Measurements from ENCODE around the gene THRB. TPM values are rescaled to one million over a fixed set of nuclear protein-coding genes. Genes with fewer than 3 reads are reported as not detected.

The THRB gene
- total RNA-seq: 0.18 TPM in 1 of 2 replicates, not detected in the other
- polyA plus RNA-seq: 0.06 and 0.13 TPM in 2 replicates
- 0.04 TPM in 2 replicates for polyA plus RNA-seq (2011; cell fraction: cytosol; rRNA removed)
- 0.04 and 0.11 TPM in 2 replicates for polyA plus RNA-seq (2011; cell fraction: nucleus; rRNA removed)
- 0.08 and 0.17 TPM in 2 replicates for polyA plus RNA-seq (2012)
- polyA minus RNA-seq: 0.25 and 0.41 TPM in 2 replicates
- 2.7 TPM for polyA minus RNA-seq (2011; cell fraction: cytosol; rRNA and poly(A)+ RNA removed)
- 0.14 and 0.19 TPM in 2 replicates for polyA minus RNA-seq (2011; cell fraction: nucleus; rRNA and poly(A)+ RNA removed)
- Bru-seq, nascent RNA: percentile 13 among the genes with signal in this experiment
- percentile 7 among the genes with signal in this experiment for BruChase-seq, experiment 1, labeled RNA remaining after a 6-hour chase
- BruChase-seq, experiment 2, labeled RNA remaining after a 2-hour chase: percentile 9 among the genes with signal in this experiment
- long read RNA-seq: 0 reads

DNA sequence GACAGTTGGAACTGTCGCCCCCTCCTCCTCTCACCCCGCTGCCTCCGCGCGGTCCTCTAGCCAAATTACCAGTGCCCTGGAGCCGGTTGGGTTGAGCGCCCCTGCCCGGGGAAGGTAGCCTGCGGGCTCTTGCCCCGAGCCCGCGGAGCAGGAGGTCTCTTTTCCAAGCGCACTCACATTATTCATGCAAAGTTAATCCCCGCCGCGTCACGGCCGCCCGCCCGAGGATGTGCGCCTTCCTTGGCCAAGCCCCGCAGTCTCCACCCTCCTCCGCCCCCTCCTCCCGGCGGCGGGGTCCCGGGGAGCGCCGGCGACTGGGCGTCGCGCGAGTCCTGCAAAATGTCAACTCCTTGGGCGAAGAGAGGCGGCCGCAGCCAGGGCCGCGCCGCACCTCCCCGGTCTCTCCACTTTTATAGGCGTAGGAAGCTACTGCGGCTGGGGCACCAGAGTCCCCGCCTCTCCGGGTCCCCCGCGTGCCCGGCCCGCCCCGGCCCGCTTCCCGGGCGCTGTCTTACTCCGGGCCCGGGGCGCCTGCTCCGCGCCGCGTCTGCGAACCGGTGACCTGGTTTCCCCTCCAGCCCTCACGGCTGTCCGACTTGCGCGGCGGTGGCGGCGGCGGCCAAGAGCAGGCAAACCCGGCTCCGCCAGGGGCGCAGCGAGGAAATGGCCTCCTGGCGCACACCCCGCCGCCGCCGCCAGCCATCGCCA lies at the start of gene THRB:
Gene THRB, minus strand, starts transcription at position 233 of the 708 bp plus-strand sequence.
- no peaks in the 10 kb centered on the region for H3K36me3 ChIP-seq (ENCODE audit: control insufficient read depth in 2 of 2, extremely low read depth in 1 of 2, insufficient read depth in 2 of 2, low read length in 2 of 2)
- no peaks in the 10 kb centered on the region for H4K20me1 ChIP-seq (replicated peaks; ENCODE audit: control insufficient read depth, extremely low read depth, insufficient read depth, low read length)
- ChIA-PET CTCF (interaction anchor here (1.0 to 4.1 kb wide), 6 partner anchors 10 to 309 kb away, joined by 3 to 33 read pairs (median 4); no protein-coding TSS in a partner anchor), POLR2A (no interaction called here)
- peaks cover 12% of the 10 kb centered on the region for H3K4me1 ChIP-seq (ENCODE audit: control insufficient read depth, extremely low read depth, insufficient read depth, low read length)
- no peak within 1 kb of the TSS for H3K9ac ChIP-seq (replicated peaks; ENCODE audit: extremely low read depth, insufficient read depth, low read length)
- peak within 1 kb of the TSS; percentile 62 for H3K4me2 ChIP-seq (ENCODE audit: insufficient read depth, low read length)
- peak within 1 kb of the TSS; percentile 37 to 67 (median 56) for H3K4me3 ChIP-seq (replicated peaks in 1 of 3; ENCODE audit: insufficient read depth in 1 of 3, low read depth in 1 of 3, low read length in 3 of 3)
- FAIRE-seq (peak; percentile 47), DNase-seq (ENCODE audit: low read depth, low spot score) (peak; percentile 48)
- H3K27me3 ChIP-seq (ENCODE audit: control insufficient read depth in 2 of 2, insufficient read depth in 2 of 2, low read length in 2 of 2): peaks cover 25 to 32% of the 10 kb centered on the region in 2 experiments
- no peak within 1 kb of the TSS for H3K27ac ChIP-seq (ENCODE audit: insufficient read depth, low read depth, low read length)
- H3K9me3 ChIP-seq (replicated peaks; ENCODE audit: control insufficient read depth, insufficient read depth, low read length): no peaks in the 10 kb centered on the region
- H3K79me2 ChIP-seq (ENCODE audit: control insufficient read depth, insufficient read depth, low read length): no peaks in the 10 kb centered on the region
- intact Hi-C loops (cut with micrococcal nuclease): loop anchor here (1.0 to 5.0 kb wide), 8 partner anchors 26 to 495 kb away; no protein-coding TSS in a partner anchor
- no peaks in the 10 kb centered on the region for H3K9me1 ChIP-seq (replicated peaks; ENCODE audit: control insufficient read depth, extremely low read depth, insufficient read depth, low read length)
- H2AFZ ChIP-seq (ENCODE audit: low read depth, low read length): peak within 1 kb of the TSS; percentile 35
- TF ChIP-seq POLR2AphosphoS5 (IDR thresholded peaks at IDR 0.05; ENCODE audit: insufficient read depth, low read depth, low read length) (no peak), FOS (IDR thresholded peaks at IDR 0.05; ENCODE audit: borderline replicate concordance, insufficient read depth, low read length) (no peak), GATA2 (IDR thresholded peaks at IDR 0.05; ENCODE audit: insufficient read depth, insufficient read length, low read depth, low read length) (no peak), EZH2 (IDR thresholded peaks at IDR 0.05; ENCODE audit: borderline replicate concordance, low read depth, low read length, severe bottlenecking) (peak; percentile 27), POLR2A (IDR thresholded peaks at IDR 0.05; ENCODE audit: low read depth, low read length) (no peak), JUN (IDR thresholded peaks at IDR 0.05; ENCODE audit: borderline replicate concordance, insufficient read depth, insufficient read length, low read depth) (no peak), MYC (IDR thresholded peaks at IDR 0.05; ENCODE audit: low read depth, low read length) (no peak)
- TF ChIP-seq, protein P1, sequence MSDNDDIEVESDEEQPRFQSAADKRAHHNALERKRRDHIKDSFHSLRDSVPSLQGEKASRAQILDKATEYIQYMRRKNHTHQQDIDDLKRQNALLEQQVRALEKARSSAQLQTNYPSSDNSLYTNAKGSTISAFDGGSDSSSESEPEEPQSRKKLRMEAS (IDR thresholded peaks at IDR 0.05; ENCODE audit: insufficient read depth, insufficient read length): no peak
- TF ChIP-seq, protein P2, sequence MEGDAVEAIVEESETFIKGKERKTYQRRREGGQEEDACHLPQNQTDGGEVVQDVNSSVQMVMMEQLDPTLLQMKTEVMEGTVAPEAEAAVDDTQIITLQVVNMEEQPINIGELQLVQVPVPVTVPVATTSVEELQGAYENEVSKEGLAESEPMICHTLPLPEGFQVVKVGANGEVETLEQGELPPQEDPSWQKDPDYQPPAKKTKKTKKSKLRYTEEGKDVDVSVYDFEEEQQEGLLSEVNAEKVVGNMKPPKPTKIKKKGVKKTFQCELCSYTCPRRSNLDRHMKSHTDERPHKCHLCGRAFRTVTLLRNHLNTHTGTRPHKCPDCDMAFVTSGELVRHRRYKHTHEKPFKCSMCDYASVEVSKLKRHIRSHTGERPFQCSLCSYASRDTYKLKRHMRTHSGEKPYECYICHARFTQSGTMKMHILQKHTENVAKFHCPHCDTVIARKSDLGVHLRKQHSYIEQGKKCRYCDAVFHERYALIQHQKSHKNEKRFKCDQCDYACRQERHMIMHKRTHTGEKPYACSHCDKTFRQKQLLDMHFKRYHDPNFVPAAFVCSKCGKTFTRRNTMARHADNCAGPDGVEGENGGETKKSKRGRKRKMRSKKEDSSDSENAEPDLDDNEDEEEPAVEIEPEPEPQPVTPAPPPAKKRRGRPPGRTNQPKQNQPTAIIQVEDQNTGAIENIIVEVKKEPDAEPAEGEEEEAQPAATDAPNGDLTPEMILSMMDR (IDR thresholded peaks at IDR 0.05; ENCODE audit: extremely low read depth in 1 of 2, insufficient read depth in 1 of 2, low read depth in 1 of 2, low read length in 2 of 2): peak in 1 of 2 donors; percentile 26
- dilution Hi-C loops (cut with MboI; ENCODE audit: extremely low pct_ligation_motif_present, low sequenced_read_pairs): no loop called here
- no TSS peak for BruUV-seq (replicated peaks)

Measured in endothelial cell of umbilical vein (primary cell).